Stomach (tissue), 9 donors: ENCODE results near the gene ZDHHC3. TPM values are rescaled to one million over a fixed set of nuclear protein-coding genes. Genes with fewer than 3 reads are reported as not detected.

ENCODE experiments used
- DNase-seq, 2 donors: peaks; one replicate each; pipeline versions ENCODE4 v3.0.0 to v3.0.0-alpha.2; 2013 to 2019
- H3K27ac ChIP-seq, 5 donors: fragments of 200-600 bp in 4 of 5; sonication (generic) in 4 of 5; one replicate each; pipeline ENCODE4 v1.5.1; 2013 to 2019; ENCODE audit warnings: mild to moderate bottlenecking in 1 of 5, moderate library complexity in 1 of 5
- H3K27me3 ChIP-seq, 3 donors: fragments of 200-600 bp; sonication (generic); one replicate each; pipeline ENCODE4 v1.5.1; 2017 to 2019; ENCODE audit warnings: mixed run types in 1 of 3
- H3K36me3 ChIP-seq, 4 donors: fragments of 200-600 bp; sonication (generic); 1 replicate in 3 of 4; 2 replicates in 1 of 4; pipeline ENCODE4 v1.5.1; 2016 to 2019
- H3K4me1 ChIP-seq, 4 donors: fragments of 200-600 bp; sonication (generic); one replicate each; pipeline ENCODE4 v1.5.1; 2016 to 2019
- H3K4me3 ChIP-seq, 4 donors: fragments of 200-600 bp; sonication (generic) in 3 of 4; one replicate each; pipeline ENCODE4 v1.5.1; 2016 to 2019; ENCODE audit warnings: mild to moderate bottlenecking in 1 of 4
- H3K9me3 ChIP-seq, 4 donors: fragments of 200-600 bp; sonication (generic); one replicate each; pipeline ENCODE4 v1.5.1; 2016 to 2019
- EP300 ChIP-seq: sonication (generic); formaldehyde crosslinking; IDR thresholded peaks from one replicate; pipeline ENCODE4 v1.6.1; 2017; ENCODE audit warnings: antibody characterized with exemption
- POLR2A ChIP-seq, 4 donors: fragments of 450-650 bp; IDR thresholded peaks; one replicate each; pipeline ENCODE4 v1.6.1; 2016; ENCODE audit warnings: antibody characterized with exemption in 4 of 4, control low read depth in 2 of 4, mild to moderate bottlenecking in 1 of 4, moderate library complexity in 1 of 4
- POLR2AphosphoS5 ChIP-seq, 3 donors: sonication (generic); formaldehyde crosslinking; IDR thresholded peaks; one replicate each; pipeline ENCODE4 v1.6.1; 2016; ENCODE audit warnings: antibody characterized with exemption in 3 of 3
- WGBS, 5 donors: extraction: QIAGEN DNeasy Blood & Tissue Kit in 3 of 5; methylation state at CpG; one replicate each; pipeline versions ENCODE4 v1.1.5 to v1.1.7; 2013 to 2018; 5-methylcytosine and 5-hydroxymethylcytosine counted together
- intact Hi-C: fragments of 100-400 bp; cut with DNase I; formaldehyde crosslinking; loops from one replicate; pipeline ENCODE4 v1.15.1; 2023; ENCODE audit warnings: low total_unique reads
- polyA plus RNA-seq, 3 donors: library from polyadenylated mRNA; stranded (reverse); fragments of 200-250 nt; gene quantifications; one replicate each; pipeline ENCODE4 v1.2.3, GENCODE V29; 2013
- total RNA-seq, 5 donors: library from RNA; depleted of rRNA; stranded (reverse); fragments of >200 nt; gene quantifications; one replicate each; pipeline versions ENCODE4 v1.1.0 to v1.2.3, GENCODE V29; 2014 to 2016
- TF ChIP-seq, protein P1 (sequence below), 7 experiments: fragments of 450-650 bp in 4 of 7; fragments of 200-600 bp in 3 of 7; sonication (generic) in 3 of 7; IDR thresholded peaks; one replicate each; pipeline ENCODE4 v1.5.1; 2016 to 2019; ENCODE audit warnings: antibody characterized with exemption in 7 of 7, control low read depth in 2 of 7, mild to moderate bottlenecking in 1 of 7
- donor health status: healthy with polysubstance abuse.
- donor health status: Bipolar disorder and iron deficiency.
- donor health status: healthy.

ZDHHC3 gene
- total and polyA plus RNA-seq, 8 donors = 29.8 to 140 (median 77.6) TPM

DNA sequence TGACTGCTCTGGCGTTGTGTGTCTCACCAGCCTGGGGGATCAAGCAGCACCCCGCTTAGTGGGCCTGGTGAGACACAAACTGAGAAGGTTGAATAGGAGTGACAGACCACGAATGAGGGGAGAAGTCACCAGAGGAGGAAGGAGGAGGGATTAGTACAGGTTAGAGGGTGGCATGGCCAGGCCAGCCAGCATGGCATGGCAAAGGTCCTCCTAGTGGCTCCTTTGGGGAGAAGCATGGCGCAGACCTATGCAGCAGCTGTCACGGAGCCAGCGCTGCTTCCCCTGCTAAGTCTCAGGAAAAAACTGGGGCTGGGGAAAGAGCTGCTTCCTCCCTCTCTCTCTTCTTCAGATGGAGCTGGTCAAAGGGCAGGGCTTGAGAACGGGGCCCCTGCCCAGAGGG, 48.6 kb downstream of the ZDHHC3 start:
- Histone ChIP-seq H3K4me1 (no peaks in the 10 kb centered on the region), H3K4me3 (no peak overlapping the region), H3K27me3 (no peaks in the 10 kb centered on the region), H3K36me3 (peaks cover 28 to 100% (median 93%) of the 10 kb centered on the region in 4 donors), H3K9me3 (no peaks in the 10 kb centered on the region), H3K27ac (no peak overlapping the region)
- DNase-seq = no peak
- TF ChIP-seq POLR2A (IDR thresholded peaks at IDR 0.05) = no peak
- WGBS, 5 donors = 84 to 93% (median 89%) methylated on average over 7 of the region's 7 CpGs
- intact Hi-C loops = no loop called here

DNA sequence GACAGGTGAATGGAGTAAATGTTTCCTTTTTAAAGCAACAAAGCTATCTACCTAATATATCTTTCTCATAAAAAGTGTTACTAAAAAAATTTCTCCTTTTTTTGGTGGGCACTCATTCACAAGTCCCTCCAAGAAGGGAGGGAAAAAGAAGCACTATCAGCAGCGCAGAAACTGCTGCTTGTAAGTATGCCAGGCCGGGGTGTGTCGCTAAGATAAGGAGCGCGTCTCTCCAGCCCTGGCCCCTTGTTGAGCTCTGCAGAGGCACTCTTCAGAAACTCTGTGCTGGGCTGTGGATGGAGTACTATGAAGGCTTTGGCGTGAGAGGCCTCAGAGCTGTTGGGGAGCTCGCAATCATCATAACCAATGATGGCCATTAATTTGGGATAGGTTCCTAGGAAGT, 49.1 kb downstream of the ZDHHC3 start:
- no peak overlapping the region for H3K4me3 ChIP-seq
- H3K27me3 ChIP-seq = no peaks in the 10 kb centered on the region
- WGBS, 5 donors = 62 to 80% (median 68%) methylated on average over 7 of the region's 7 CpGs
- no peak overlapping the region for H3K27ac ChIP-seq
- H3K36me3 ChIP-seq = peaks cover 27 to 100% (median 93%) of the 10 kb centered on the region in 4 donors
- intact Hi-C loops = no loop called here
- no peaks in the 10 kb centered on the region for H3K9me3 ChIP-seq
- peak in 1 of 2 donors; percentile 25 for DNase-seq
- TF ChIP-seq POLR2AphosphoS5 (IDR thresholded peaks at IDR 0.05) = no peak
- H3K4me1 ChIP-seq = no peaks in the 10 kb centered on the region

DNA sequence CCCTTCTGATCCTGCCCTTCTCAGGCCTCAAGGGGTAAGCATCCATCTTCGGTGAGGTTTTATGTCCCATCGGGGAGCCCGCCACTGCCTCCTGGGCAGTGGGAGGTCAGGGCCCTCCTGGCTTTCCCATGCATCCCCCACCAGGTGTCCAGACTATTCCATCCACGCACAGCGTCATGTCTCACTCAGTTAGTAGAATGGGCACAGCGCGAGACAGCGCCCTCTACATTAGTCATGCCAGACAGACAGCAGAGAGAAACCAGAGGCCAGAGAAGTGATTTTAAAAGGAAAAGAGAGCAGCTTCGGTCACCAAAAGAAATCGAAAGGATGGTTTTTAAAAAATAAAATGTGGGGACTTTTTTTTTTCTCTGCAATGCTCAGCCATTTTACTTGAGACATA, 49.8 kb downstream of the ZDHHC3 start:
- no peaks in the 10 kb centered on the region for H3K27me3 ChIP-seq
- intact Hi-C loops = no loop called here
- no peak overlapping the region for H3K4me3 ChIP-seq
- DNase-seq = no peak
- peaks cover 27 to 100% (median 93%) of the 10 kb centered on the region in 4 donors for H3K36me3 ChIP-seq
- H3K27ac ChIP-seq = no peak overlapping the region
- TF ChIP-seq, protein P1, sequence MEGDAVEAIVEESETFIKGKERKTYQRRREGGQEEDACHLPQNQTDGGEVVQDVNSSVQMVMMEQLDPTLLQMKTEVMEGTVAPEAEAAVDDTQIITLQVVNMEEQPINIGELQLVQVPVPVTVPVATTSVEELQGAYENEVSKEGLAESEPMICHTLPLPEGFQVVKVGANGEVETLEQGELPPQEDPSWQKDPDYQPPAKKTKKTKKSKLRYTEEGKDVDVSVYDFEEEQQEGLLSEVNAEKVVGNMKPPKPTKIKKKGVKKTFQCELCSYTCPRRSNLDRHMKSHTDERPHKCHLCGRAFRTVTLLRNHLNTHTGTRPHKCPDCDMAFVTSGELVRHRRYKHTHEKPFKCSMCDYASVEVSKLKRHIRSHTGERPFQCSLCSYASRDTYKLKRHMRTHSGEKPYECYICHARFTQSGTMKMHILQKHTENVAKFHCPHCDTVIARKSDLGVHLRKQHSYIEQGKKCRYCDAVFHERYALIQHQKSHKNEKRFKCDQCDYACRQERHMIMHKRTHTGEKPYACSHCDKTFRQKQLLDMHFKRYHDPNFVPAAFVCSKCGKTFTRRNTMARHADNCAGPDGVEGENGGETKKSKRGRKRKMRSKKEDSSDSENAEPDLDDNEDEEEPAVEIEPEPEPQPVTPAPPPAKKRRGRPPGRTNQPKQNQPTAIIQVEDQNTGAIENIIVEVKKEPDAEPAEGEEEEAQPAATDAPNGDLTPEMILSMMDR (IDR thresholded peaks at IDR 0.05) = no peak
- TF ChIP-seq POLR2AphosphoS5 (IDR thresholded peaks at IDR 0.05) (no peak), POLR2A (IDR thresholded peaks at IDR 0.05) (no peak), EP300 (no peak)
- no peaks in the 10 kb centered on the region for H3K4me1 ChIP-seq
- H3K9me3 ChIP-seq = no peaks in the 10 kb centered on the region
- 94 to 96% (median 95%) methylated on average over 10 of the region's 10 CpGs for whole genome bisulfite sequencing, 5 donors

DNA sequence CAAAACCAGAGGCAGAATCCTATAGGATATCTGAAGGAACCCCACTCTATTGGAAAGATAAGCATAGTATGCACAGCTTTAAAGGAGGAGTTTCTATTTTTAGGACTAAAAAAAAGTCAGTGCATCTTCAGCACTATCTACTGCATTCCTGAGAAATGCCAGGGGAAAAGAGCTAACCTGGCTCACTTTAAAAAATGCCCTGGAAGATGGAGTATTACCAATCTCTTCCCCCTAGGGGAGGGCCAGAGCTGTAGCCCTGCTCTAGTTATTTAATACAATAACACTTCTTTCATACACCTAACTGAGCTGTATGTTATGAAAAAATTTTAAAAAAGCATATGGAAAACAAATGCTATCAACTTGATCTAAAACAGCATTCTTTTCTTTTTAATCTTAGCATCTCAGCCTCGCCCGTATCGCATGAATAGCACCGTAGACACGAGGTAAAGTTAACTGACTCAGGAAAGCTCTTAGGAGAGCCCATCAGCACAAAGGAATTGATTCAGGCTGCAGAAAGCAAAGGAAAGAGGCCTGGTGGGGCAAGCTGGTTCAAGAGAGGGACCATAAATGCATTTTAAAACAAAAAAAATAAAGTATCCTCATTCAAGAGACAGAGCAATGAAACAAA, 51.4 kb downstream of the ZDHHC3 start:
- H3K4me1 ChIP-seq = no peaks in the 10 kb centered on the region
- H3K27me3 ChIP-seq = no peaks in the 10 kb centered on the region
- intact Hi-C loops = no loop called here
- no peaks in the 10 kb centered on the region for H3K9me3 ChIP-seq
- DNase-seq = no peak
- peaks cover 27 to 98% (median 89%) of the 10 kb centered on the region in 4 donors for H3K36me3 ChIP-seq
- WGBS, 5 donors = 81 to 92% (median 87%) methylated on average over 5 of the region's 5 CpGs
- TF ChIP-seq POLR2A (IDR thresholded peaks at IDR 0.05) (no peak), EP300 (no peak), POLR2AphosphoS5 (IDR thresholded peaks at IDR 0.05) (no peak)
- TF ChIP-seq, protein P1 (IDR thresholded peaks at IDR 0.05) = no peak
- no peak overlapping the region for H3K27ac ChIP-seq
- no peak overlapping the region for H3K4me3 ChIP-seq

DNA sequence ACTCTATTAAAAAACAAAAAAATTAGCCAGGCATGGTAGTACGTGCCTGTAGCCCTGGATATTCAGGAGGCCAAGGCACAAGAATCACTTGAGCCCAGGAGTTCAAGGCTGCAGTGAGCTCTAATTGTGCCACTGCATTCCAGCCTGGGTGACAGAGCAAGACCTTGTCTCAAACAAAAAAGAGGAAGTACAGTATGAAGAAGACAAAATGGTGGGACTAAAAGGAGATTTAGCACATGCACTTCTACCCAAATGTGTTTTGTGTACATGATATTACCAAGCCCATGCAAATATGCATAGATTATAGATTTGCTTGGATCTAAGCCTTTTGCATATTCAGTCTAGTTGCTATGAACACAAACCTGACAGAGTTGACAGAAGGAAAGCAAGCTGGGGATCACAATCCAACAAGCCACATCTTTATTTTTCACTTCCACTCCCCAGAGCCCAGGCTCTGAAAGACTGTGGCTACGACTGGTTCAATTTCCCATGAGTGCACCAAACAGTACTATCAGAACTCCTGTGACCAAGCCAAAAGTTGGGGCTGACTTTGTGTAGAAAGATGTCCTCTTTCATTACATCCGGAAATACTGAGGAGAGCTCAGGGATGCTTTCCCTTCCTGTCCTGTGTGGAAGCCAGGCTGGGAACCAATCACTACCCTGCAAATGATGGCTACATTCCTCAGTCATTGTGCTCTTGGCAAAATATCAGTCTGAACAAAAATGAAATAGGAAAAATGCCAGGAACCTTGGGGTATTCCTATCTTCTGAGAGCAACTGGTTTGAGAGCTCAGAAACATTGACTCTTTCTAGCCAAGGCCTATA, 52.1 kb downstream of the ZDHHC3 start:
- H3K27ac ChIP-seq = no peak overlapping the region
- no peak for DNase-seq
- intact Hi-C loops = no loop called here
- H3K36me3 ChIP-seq = peaks cover 27 to 97% (median 82%) of the 10 kb centered on the region in 4 donors
- WGBS, 5 donors = 73 to 95% (median 89%) methylated on average over 3 of the region's 3 CpGs
- no peaks in the 10 kb centered on the region for H3K27me3 ChIP-seq
- no peaks in the 10 kb centered on the region for H3K4me1 ChIP-seq
- no peaks in the 10 kb centered on the region for H3K9me3 ChIP-seq
- TF ChIP-seq POLR2A (IDR thresholded peaks at IDR 0.05) (no peak), POLR2AphosphoS5 (IDR thresholded peaks at IDR 0.05) (no peak), EP300 (no peak)
- TF ChIP-seq, protein P1 (IDR thresholded peaks at IDR 0.05) = no peak
- H3K4me3 ChIP-seq = no peak overlapping the region
